ENCODE results near the gene FARP1. TPM values are rescaled to one million over a fixed set of nuclear protein-coding genes. Genes with fewer than 3 reads are reported as not detected.

The FARP1 gene
- total RNA-seq, 4 donors from 2014 or later = 13.7 to 38.9 (median 30.2) TPM

DNA sequence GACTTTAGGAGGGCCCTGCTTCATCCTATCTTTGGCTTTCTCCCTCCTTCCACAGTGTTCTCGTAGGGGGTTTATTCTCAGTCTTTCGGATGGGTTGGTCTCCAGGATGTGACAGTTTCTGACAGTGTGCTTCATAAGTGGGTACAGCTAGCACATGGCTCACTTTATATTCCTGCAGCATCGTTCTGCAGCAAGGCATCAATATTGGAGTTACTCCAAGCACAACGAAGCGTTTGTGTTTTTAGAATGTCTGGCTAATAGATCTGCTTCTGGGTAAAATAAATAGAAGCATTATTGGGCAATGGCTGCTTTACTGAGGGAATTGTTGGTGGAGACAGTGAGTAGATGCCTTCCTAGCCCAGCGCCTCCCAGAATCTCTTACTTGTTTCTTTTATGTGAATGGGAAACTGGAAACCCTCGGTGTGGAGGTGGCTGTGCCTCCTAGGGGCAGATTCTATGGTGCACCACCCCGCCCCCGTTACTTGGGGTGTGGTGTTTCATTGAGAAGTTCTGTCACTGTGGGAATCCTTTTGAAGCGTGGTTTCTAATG, 2.0 kb downstream of the FARP1 start:
- DNase-seq (ENCODE audit: low spot score) = no peak
- no peak for ATAC-seq (ENCODE audit: low FRiP score)
- TF ChIP-seq CTCF (IDR thresholded peaks at IDR 0.05) = no peak

DNA sequence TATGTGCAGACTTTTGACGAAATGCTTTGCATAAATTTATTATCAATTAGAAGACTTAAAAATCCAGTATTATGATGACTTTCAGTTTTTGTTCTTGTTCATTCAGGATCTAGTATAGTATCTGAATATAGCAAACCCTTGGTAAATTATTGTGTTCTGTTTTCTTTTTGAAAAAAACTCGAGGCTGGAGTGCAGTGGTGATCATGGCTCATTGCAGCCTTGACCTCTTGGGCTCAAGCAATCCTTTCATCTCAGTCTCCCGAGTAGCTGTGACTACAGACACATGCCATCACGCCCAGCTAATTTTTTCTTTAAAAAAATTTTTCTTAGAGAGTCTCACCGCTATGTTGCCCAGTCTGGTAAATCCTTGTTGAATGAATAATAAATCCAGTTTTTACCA, 4.6 kb downstream of the FARP1 start:
- TF ChIP-seq CTCF (IDR thresholded peaks at IDR 0.05) = no peak
- ATAC-seq (ENCODE audit: low FRiP score) (no peak), DNase-seq (ENCODE audit: low spot score) (no peak)

DNA sequence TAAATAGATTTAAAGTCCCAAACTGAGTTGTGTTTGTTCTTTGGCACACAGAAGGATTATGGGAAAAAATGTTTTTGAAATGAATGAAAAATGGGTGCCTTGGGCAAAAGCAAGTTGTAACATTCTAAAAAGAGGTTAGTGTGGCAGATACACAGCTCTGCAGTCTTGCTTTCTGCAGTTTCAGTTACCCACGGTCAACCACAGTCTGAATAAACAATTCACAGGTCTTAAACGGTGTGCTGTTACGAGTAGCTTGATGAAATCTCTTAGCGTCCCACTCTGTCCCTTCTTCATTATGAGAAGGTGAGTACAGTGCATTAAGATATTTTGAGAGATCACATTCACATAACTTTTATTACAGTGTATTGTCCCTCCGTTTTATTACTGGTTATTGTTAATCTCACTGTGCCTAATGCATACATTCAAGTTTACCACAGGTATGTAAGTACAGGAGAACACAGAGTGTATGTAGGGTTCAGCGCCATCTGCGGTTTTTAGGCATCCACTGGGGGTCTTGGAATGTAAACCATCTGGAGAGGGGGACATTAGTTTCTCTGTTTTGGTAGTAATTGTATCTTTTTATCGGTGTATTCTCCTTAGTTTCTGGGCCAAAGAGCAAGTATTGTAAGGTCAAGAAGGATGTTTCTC, 8.1 kb downstream of the FARP1 start:
- TF ChIP-seq CTCF (IDR thresholded peaks at IDR 0.05) = no peak
- DNase-seq (ENCODE audit: low spot score) (no peak), ATAC-seq (ENCODE audit: low FRiP score) (no peak)

DNA sequence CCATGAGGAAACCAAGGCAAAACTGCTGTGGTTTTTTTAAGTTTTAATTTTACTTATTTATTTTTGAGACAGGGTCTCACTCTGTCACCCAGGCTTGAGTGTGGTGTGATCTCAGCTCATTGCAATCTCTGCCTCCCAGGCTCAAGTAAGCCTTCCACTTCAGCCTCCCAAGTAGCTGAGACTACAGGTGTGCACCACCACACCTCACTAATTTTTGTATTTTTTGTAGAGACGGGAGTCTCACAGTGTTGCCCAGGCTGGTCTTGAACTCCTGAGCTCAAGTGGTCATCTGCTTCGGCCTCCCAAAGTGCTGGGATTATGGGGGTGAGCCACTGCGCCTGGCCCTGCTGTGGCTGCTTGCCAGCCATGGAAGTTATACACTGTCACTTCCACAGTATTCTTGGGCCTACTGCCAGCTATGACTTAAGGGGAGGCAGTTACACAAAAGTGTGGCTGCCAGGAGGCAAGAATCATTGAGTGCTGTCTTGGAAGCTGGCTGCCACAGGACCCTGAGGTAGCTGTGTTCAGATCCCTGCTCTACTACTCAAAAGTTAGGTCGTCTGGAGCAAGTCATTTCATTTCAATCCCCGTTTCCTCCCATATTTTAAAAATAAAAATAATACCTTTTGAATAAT, 12.7 kb downstream of the FARP1 start:
- ATAC-seq (ENCODE audit: low FRiP score) = no peak
- no peak for TF ChIP-seq CTCF (IDR thresholded peaks at IDR 0.05)
- no peak for DNase-seq (ENCODE audit: low spot score)

- DNase-seq (ENCODE audit: low spot score) (no peak), ATAC-seq (ENCODE audit: low FRiP score) (no peak)
- no peak for TF ChIP-seq CTCF (IDR thresholded peaks at IDR 0.05)
These were observed 13.4 kb downstream of the FARP1 start for GRCh38 chr13:98156259-98156658.

GRCh38 chr13:98157188-98157587, 14.3 kb downstream of the FARP1 start:
- DNase-seq (ENCODE audit: low spot score) (no peak), ATAC-seq (ENCODE audit: low FRiP score) (no peak)
- TF ChIP-seq CTCF (IDR thresholded peaks at IDR 0.05) = no peak

GRCh38 chr13:98157609-98158008, 14.7 kb downstream of the FARP1 start:
- no peak for TF ChIP-seq CTCF (IDR thresholded peaks at IDR 0.05)
- ATAC-seq (ENCODE audit: low FRiP score) (no peak), DNase-seq (ENCODE audit: low spot score) (no peak)

All from omental fat pad (tissue), 4 donors.